Measurements from ENCODE around the gene ABCC8.

DNA sequence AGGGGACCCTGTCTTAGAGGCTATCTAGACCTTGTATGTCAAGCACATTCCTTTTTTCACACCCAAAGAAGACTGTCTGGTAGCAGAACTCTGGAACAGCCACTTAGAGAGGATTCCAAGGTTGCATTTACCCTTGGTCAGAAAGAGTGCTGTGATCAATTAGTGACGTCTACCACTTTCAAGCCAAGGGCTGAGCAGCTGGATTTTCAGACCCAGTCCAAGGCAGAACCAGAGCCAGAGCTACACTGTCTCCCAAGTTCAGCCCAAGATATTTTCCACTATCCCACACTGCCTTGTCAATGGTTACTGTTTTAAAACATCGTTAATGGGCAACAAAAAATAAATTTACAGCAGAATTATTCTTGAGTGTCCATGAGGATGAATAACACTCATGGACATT lies 24.0 kb downstream of the ABCC8 start:
- TF ChIP-seq, protein P1, sequence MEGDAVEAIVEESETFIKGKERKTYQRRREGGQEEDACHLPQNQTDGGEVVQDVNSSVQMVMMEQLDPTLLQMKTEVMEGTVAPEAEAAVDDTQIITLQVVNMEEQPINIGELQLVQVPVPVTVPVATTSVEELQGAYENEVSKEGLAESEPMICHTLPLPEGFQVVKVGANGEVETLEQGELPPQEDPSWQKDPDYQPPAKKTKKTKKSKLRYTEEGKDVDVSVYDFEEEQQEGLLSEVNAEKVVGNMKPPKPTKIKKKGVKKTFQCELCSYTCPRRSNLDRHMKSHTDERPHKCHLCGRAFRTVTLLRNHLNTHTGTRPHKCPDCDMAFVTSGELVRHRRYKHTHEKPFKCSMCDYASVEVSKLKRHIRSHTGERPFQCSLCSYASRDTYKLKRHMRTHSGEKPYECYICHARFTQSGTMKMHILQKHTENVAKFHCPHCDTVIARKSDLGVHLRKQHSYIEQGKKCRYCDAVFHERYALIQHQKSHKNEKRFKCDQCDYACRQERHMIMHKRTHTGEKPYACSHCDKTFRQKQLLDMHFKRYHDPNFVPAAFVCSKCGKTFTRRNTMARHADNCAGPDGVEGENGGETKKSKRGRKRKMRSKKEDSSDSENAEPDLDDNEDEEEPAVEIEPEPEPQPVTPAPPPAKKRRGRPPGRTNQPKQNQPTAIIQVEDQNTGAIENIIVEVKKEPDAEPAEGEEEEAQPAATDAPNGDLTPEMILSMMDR (IDR thresholded peaks at IDR 0.05): no peak
- TF ChIP-seq POLR2A (IDR thresholded peaks at IDR 0.05): no peak
